ENCODE measurements around the gene SPRYD7.
"Not testable (repeated sequence)": the region's sequence is repeated elsewhere in the genome, so short reads cannot be mapped to it uniquely, and the experiment has no call there.

Gene SPRYD7

DNA sequence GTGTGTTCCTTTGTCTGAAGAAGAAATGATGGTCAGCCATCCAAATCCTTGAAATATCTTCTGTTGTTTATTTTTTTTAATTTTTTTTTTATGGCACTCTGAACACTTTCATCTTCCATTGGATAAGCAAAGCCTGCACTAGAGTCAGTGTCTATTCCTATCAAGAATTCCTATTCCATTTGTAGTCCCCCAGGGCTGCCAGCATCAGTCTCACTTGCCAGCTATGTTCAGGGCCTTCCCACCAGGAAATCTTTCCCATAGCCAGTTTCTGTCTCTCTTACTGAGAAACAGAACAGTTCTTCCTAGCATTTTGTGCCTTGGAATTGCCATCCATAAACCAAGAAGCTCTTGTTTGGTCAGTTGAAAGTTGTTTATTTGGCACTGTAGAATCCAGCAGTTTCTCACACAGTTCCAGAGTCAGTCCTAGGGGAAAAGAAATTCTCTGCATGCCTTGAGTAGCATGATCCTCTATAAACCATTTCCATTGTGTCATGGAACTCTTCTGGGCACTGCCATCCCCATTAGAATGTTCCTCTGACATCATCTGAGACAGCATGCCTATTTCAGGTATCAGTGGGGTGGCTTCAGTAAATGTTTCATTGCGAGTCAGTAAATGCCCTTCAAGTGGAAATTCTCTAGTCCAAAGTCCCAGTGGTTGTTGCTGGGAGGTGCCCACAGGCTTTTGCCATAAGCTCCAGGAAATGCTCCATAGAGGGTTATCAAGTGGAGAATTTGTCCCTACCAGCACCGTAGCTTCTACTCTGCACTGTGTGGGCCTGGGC lies 18.7 kb upstream of the SPRYD7 start:
- Histone ChIP-seq H3K27me3 (ENCODE audit: control insufficient read depth, insufficient read depth, low read length, poor library complexity, severe bottlenecking) (no peaks in the 10 kb centered on the region), H3K9me3 (ENCODE audit: control insufficient read depth, low read length) (no peaks in the 10 kb centered on the region), H3K27ac (ENCODE audit: insufficient read depth, low read depth, low read length, poor library complexity, severe bottlenecking) (no peak overlapping the region), H3K4me3 (ENCODE audit: insufficient read depth, low read depth, low read length) (no peak overlapping the region), H3K36me3 (ENCODE audit: control insufficient read depth, insufficient read depth, low read length) (no peaks in the 10 kb centered on the region), H3K4me1 (ENCODE audit: control insufficient read depth, insufficient read depth, low read length) (no peaks in the 10 kb centered on the region)
- 92 to 96% methylated on average over 2 of the region's 2 CpGs for WGBS, 2 experiments

GRCh38 chr13:49953560-49953959 lies 17.4 kb upstream of the SPRYD7 start:
- H3K27me3 ChIP-seq (ENCODE audit: control insufficient read depth, insufficient read depth, low read length, poor library complexity, severe bottlenecking), result no peaks in the 10 kb centered on the region
- 94 to 100% methylated on average over 1 of the region's 1 CpG for WGBS, 2 experiments
- H3K4me3 ChIP-seq (ENCODE audit: insufficient read depth, low read depth, low read length), result no peak overlapping the region
- H3K9me3 ChIP-seq (ENCODE audit: control insufficient read depth, low read length), result no peaks in the 10 kb centered on the region
- H3K36me3 ChIP-seq (ENCODE audit: control insufficient read depth, insufficient read depth, low read length), result no peaks in the 10 kb centered on the region
- no peak overlapping the region for H3K27ac ChIP-seq (ENCODE audit: insufficient read depth, low read depth, low read length, poor library complexity, severe bottlenecking)
- no peaks in the 10 kb centered on the region for H3K4me1 ChIP-seq (ENCODE audit: control insufficient read depth, insufficient read depth, low read length)

DNA sequence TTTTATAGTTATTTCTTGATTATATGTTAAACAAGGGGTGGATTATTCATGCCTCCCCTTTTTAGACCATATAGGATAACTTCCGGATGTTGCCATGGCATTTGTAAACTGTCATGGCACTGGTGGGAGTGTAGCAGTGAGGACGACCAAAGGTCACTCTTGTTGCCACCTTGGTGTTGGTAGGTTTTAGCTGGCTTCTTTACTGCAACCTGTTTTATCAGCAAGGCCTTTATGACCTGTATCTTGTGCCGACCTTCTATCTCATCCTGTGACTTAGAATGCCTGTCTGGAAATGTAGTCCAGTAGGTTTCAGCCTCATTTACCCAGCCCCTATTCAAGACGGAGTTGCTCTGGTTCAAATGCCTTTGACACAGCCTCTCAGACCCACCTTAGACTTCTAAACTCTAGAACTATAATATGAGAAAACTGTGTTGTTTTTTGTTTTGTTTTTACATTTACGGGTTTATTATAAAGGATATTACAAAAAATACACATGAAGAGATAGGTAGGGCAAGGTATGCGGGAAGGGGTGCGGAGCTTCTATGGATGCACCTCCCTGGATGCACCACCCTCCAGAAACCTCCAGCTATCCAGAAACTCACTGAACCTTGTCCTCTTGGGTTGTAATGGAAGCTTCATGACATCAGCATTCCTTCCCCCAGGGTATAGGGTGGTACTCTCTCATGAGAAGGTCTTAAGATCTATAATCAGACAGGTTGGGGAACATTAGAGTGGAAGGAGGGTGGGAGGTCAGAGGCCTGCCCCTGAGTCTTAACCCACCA lies 15.8 kb upstream of the SPRYD7 start:
- 94 to 95% methylated on average over 4 to 6 of the region's 7 CpGs for WGBS, 2 experiments
- no peak overlapping the region for H3K4me3 ChIP-seq (ENCODE audit: insufficient read depth, low read depth, low read length)
- no peaks in the 10 kb centered on the region for H3K9me3 ChIP-seq (ENCODE audit: control insufficient read depth, low read length)
- H3K27ac ChIP-seq (ENCODE audit: insufficient read depth, low read depth, low read length, poor library complexity, severe bottlenecking), result no peak overlapping the region
- no peaks in the 10 kb centered on the region for H3K36me3 ChIP-seq (ENCODE audit: control insufficient read depth, insufficient read depth, low read length)
- H3K27me3 ChIP-seq (ENCODE audit: control insufficient read depth, insufficient read depth, low read length, poor library complexity, severe bottlenecking), result no peaks in the 10 kb centered on the region
- H3K4me1 ChIP-seq (ENCODE audit: control insufficient read depth, insufficient read depth, low read length), result no peaks in the 10 kb centered on the region

GRCh38 chr13:49948777-49949270 lies 12.7 kb upstream of the SPRYD7 start:
- 92 to 93% methylated on average over 6 of the region's 6 CpGs for WGBS, 2 experiments
- not testable (repeated sequence) for H3K9me3 ChIP-seq (ENCODE audit: control insufficient read depth, low read length); H3K4me1 ChIP-seq (ENCODE audit: control insufficient read depth, insufficient read depth, low read length); H3K4me3 ChIP-seq (ENCODE audit: insufficient read depth, low read depth, low read length); H3K27me3 ChIP-seq (ENCODE audit: control insufficient read depth, insufficient read depth, low read length, poor library complexity, severe bottlenecking); H3K36me3 ChIP-seq (ENCODE audit: control insufficient read depth, insufficient read depth, low read length); H3K27ac ChIP-seq (ENCODE audit: insufficient read depth, low read depth, low read length, poor library complexity, severe bottlenecking)

DNA sequence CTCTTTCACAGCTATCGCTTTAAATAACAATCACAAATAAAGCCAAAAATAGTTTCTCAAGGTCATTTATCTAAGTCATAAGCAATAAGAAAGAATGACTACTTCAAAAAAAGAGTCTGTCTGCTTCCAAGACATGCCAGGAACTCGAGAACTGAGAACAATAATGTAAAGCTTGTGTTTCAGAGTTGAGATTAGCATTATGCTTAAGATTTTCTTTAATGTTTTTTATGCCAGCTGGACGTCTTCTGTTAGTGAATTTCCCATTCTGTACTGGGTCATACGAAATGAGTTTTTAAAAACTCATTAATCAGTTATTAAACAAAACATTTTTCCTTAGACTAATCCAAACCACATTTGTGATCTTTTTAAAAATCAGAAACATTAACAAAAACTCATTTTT lies 3.2 kb upstream of the SPRYD7 start:
- Histone ChIP-seq H3K4me1 (ENCODE audit: control insufficient read depth, insufficient read depth, low read length) (no peaks in the 10 kb centered on the region), H3K36me3 (ENCODE audit: control insufficient read depth, insufficient read depth, low read length) (no peaks in the 10 kb centered on the region), H3K9me3 (ENCODE audit: control insufficient read depth, low read length) (no peaks in the 10 kb centered on the region), H3K4me3 (ENCODE audit: insufficient read depth, low read depth, low read length) (no peak overlapping the region), H3K27ac (ENCODE audit: insufficient read depth, low read depth, low read length, poor library complexity, severe bottlenecking) (no peak overlapping the region), H3K27me3 (ENCODE audit: control insufficient read depth, insufficient read depth, low read length, poor library complexity, severe bottlenecking) (peaks cover 28% of the 10 kb centered on the region)
- WGBS, 2 experiments, result 86 to 89% methylated on average over 4 of the region's 4 CpGs

DNA sequence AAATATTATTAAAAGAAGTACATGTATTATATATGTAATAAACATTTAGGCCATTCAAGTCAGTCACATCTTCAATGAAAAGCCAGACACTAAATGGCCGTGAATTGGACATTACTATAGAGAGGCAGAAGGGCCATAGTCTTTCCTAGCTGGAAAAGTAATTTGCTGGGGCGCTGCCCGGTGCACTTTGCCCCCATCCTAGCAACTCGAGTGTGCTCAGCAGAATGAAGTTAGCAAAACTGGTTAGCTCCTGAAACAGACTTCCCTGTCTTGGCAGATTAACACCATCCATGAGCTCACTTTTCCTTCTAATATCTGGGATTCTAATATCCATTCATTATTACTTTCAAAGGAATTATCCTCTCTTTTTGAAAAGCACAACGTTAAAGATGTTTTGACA lies 2.8 kb upstream of the SPRYD7 start:
- Histone ChIP-seq H3K27me3 (ENCODE audit: control insufficient read depth, insufficient read depth, low read length, poor library complexity, severe bottlenecking) (peaks cover 28% of the 10 kb centered on the region), H3K27ac (ENCODE audit: insufficient read depth, low read depth, low read length, poor library complexity, severe bottlenecking) (no peak overlapping the region), H3K4me3 (ENCODE audit: insufficient read depth, low read depth, low read length) (no peak overlapping the region), H3K36me3 (ENCODE audit: control insufficient read depth, insufficient read depth, low read length) (no peaks in the 10 kb centered on the region), H3K9me3 (ENCODE audit: control insufficient read depth, low read length) (no peaks in the 10 kb centered on the region), H3K4me1 (ENCODE audit: control insufficient read depth, insufficient read depth, low read length) (no peaks in the 10 kb centered on the region)
- WGBS, 2 experiments, result 84 to 86% methylated on average over 5 of the region's 5 CpGs

DNA sequence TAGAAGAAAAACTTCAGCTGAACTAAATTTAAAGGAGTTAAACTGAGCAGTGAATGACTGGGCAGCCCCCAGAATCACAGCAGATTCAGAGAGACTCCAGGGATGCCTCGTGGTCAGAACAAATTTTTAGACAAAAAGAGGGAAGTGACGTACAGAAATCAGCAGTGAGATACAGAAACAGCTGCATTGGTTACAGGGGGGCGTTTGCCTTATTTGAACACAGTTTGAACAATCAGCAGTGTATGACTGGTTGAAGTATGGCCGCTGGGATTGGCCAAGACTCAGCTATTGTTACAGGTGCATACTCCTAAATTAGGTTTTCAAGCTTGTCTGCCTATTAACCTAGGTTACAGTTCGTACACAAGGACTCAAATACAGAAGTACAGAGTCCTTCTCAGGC lies 2.2 kb upstream of the SPRYD7 start:
- H3K27me3 ChIP-seq (ENCODE audit: control insufficient read depth, insufficient read depth, low read length, poor library complexity, severe bottlenecking), result peaks cover 28% of the 10 kb centered on the region
- 82 to 83% methylated on average over 5 of the region's 5 CpGs for WGBS, 2 experiments
- H3K36me3 ChIP-seq (ENCODE audit: control insufficient read depth, insufficient read depth, low read length), result no peaks in the 10 kb centered on the region
- H3K27ac ChIP-seq (ENCODE audit: insufficient read depth, low read depth, low read length, poor library complexity, severe bottlenecking), result no peak overlapping the region
- no peak overlapping the region for H3K4me3 ChIP-seq (ENCODE audit: insufficient read depth, low read depth, low read length)
- no peaks in the 10 kb centered on the region for H3K4me1 ChIP-seq (ENCODE audit: control insufficient read depth, insufficient read depth, low read length)
- no peaks in the 10 kb centered on the region for H3K9me3 ChIP-seq (ENCODE audit: control insufficient read depth, low read length)

DNA sequence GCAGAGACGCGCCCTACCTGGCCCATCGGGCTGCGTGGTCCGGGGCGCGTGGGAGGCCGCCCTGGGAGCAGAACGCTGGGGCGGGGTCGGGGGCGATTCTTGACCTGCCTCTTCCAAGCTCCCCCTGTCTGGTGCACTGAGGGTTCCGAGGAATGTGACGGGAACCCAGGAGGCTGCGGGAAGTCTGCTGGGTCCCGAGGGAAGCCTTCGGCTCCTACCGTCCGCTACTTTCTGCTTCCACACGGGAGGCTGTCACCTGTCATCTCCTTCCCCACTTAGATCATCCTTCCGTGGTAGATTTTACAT lies 781 bp upstream of the SPRYD7 start:
- WGBS, 2 experiments, result 6% methylated on average over 21 of the region's 21 CpGs
- Histone ChIP-seq H3K27me3 (ENCODE audit: control insufficient read depth, insufficient read depth, low read length, poor library complexity, severe bottlenecking) (peaks cover 28% of the 10 kb centered on the region), H3K4me3 (ENCODE audit: insufficient read depth, low read depth, low read length) (peak overlapping the region; percentile 57), H3K4me1 (ENCODE audit: control insufficient read depth, insufficient read depth, low read length) (no peaks in the 10 kb centered on the region), H3K36me3 (ENCODE audit: control insufficient read depth, insufficient read depth, low read length) (no peaks in the 10 kb centered on the region), H3K27ac (ENCODE audit: insufficient read depth, low read depth, low read length, poor library complexity, severe bottlenecking) (no peak overlapping the region), H3K9me3 (ENCODE audit: control insufficient read depth, low read length) (no peaks in the 10 kb centered on the region)

DNA sequence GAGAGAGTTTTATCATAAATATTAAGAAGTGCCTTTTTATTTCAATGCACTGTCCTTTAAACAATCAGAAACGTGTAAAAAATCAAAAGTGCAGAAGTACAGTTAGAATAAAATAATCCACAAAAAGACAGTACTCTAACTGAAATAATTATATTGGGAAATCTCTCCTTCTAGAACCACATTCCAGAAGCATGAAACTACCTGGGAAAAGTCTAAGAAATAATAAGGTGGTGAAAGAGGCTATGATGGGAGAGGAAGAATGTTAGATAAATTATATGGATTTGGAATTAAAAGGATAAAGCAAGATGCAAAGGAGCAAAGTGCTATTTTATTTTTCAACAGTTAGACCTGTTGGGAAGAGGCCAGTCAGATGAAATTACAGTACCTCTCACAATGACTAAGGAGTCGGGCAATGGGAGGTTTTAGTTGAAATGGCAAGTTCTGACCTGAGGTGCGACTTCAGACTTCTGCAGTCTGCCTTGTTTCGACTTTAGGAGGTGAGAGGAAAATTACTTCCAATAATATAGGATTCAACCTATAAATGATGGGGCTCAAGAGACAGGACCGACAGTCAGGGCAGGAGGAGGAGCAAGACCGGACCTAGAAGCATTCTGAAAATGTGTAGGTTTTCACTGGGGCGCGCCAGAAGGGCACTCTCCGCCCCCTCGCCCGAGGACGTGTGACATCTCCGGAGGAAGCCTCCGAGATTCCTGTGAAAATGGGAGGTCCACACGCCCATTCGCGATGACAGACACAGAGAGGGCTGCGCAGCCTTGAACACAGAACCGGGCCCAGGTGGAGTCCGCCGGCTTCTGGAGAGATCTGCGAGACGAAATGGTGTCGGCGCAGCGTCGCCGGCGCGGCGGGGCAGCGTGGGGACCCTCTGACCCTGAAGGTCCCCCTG lies 717 bp downstream of the SPRYD7 start:
- Histone ChIP-seq H3K27me3 (ENCODE audit: control insufficient read depth, insufficient read depth, low read length, poor library complexity, severe bottlenecking) (peaks cover 28% of the 10 kb centered on the region), H3K27ac (ENCODE audit: insufficient read depth, low read depth, low read length, poor library complexity, severe bottlenecking) (peak overlapping the region; percentile 63), H3K4me1 (ENCODE audit: control insufficient read depth, insufficient read depth, low read length) (no peaks in the 10 kb centered on the region), H3K9me3 (ENCODE audit: control insufficient read depth, low read length) (no peaks in the 10 kb centered on the region), H3K36me3 (ENCODE audit: control insufficient read depth, insufficient read depth, low read length) (no peaks in the 10 kb centered on the region), H3K4me3 (ENCODE audit: insufficient read depth, low read depth, low read length) (peak overlapping the region; percentile 57)
- WGBS, 2 experiments, result 3 to 5% methylated on average over 31 to 32 of the region's 32 CpGs

GRCh38 chr13:49933511-49933910 lies 2.6 kb downstream of the SPRYD7 start:
- Histone ChIP-seq H3K9me3 (ENCODE audit: control insufficient read depth, low read length) (no peaks in the 10 kb centered on the region), H3K4me1 (ENCODE audit: control insufficient read depth, insufficient read depth, low read length) (no peaks in the 10 kb centered on the region), H3K36me3 (ENCODE audit: control insufficient read depth, insufficient read depth, low read length) (no peaks in the 10 kb centered on the region), H3K4me3 (ENCODE audit: insufficient read depth, low read depth, low read length) (no peak overlapping the region), H3K27me3 (ENCODE audit: control insufficient read depth, insufficient read depth, low read length, poor library complexity, severe bottlenecking) (peaks cover 24% of the 10 kb centered on the region), H3K27ac (ENCODE audit: insufficient read depth, low read depth, low read length, poor library complexity, severe bottlenecking) (no peak overlapping the region)
- 95 to 96% methylated on average over 7 of the region's 7 CpGs for WGBS, 2 experiments
